Left forelimb (tissue), 1 donor: ENCODE measurements around the gene TUBGCP2.

ENCODE experiments used
- DNase-seq: peaks from one replicate; pipeline ENCODE4 v3.0.0-alpha.2; 2018; ENCODE audit warnings: low spot score

Gene TUBGCP2

DNA sequence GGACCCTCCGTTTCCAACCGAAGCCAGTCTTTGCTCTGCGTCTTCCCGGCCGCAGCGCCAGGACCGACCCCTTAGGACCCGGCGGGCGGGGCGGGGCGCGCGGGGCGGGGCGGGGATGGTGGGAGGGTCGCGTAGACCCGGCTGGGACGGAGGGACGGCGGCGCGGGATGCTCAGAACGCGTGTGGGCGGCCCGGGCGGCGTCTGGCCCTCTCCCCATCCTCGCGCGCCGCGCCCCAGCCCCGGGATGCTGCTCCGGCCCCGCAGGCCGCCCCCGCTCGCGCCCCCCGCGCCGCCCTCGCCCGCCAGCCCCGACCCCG, 78.7 kb downstream of the TUBGCP2 start, which contains the start of gene UTF1:
TSS of gene UTF1 (plus strand) at position 174 of the 318 bp plus-strand sequence. CDS start at position 246, 72 bp downstream.
- no peak for DNase-seq

DNA sequence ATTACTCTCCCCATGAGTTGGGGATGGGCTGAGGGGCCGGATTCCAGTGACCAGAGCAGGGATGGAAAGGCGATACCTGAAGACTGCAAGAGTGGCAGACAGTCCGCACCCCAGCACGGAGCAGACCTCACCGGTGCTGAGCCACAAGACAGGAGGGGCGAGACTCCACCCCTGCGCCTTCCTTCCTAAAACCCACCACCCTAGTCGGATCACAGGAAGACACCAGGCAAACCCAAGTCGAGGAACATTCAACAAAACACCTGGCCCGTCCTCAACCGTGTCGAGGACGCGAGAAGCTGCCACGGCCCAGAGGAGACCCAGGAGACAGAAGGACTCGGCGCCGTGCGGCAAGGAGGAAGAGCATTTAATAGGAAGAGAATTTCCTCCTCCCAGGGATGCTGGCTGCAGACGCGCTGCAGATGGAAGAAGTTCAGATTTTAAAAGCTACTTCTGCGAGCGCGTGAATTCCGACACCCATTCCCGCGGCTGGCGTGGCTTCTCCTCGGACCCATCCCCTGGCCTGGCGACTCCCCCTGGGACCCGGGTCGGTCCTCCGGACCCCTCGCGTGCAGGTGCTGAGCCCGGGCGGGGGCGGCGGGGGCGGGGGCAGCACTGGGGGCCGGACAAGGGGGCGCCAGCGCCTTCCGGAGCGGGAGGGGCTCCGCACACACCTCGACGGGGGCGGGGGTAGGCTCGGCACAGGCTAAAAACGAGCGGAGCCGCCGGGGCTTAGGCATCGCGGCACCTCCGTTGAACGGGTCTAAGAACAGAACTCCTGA, 79.2 kb downstream of the TUBGCP2 start:
- DNase-seq: no peak
